Ishikawa (cell line): ENCODE measurements around the gene TACC2.

Experiments used
- CREB1 ChIP-seq: IDR thresholded peaks from 2 replicates; pipeline ENCODE4 v1.6.1; 2012; ENCODE audit warnings: low read depth
- FOXM1 ChIP-seq: IDR thresholded peaks from 2 replicates; pipeline ENCODE4 v1.6.1; 2012; ENCODE audit warnings: low read depth, borderline replicate concordance
- NFIC ChIP-seq: IDR thresholded peaks from 2 replicates; pipeline ENCODE4 v1.6.1; 2012
- REST ChIP-seq: IDR thresholded peaks from 2 replicates; pipeline ENCODE4 v1.6.1; 2012; ENCODE audit warnings: low read depth, mild to moderate bottlenecking
- TAF1 ChIP-seq: IDR thresholded peaks from 2 replicates; pipeline ENCODE4 v1.6.1; 2012; ENCODE audit warnings: low read depth, mild to moderate bottlenecking
- YY1 ChIP-seq: IDR thresholded peaks from 2 replicates; pipeline ENCODE4 v1.6.1; 2012; ENCODE audit warnings: low read depth

- TF ChIP-seq CREB1 (no peak), FOXM1 (no peak), TAF1 (no peak), REST (no peak), YY1 (no peak), NFIC (no peak)
Measured at GRCh38 chr10:122085423-122085911, 96.5 kb downstream of the TACC2 start.
